LHCN-M2 (cell line): ENCODE data around the gene GNG4. TPM values are rescaled to one million over a fixed set of nuclear protein-coding genes. Genes with fewer than 3 reads are reported as not detected.
"Not testable (repeated sequence)": the region's sequence is repeated elsewhere in the genome, so short reads cannot be mapped to it uniquely, and the experiment has no call there.

ENCODE experiments used
- DNase-seq: peaks from one replicate; pipeline ENCODE4 v3.0.0-alpha.2; 2012; ENCODE audit warnings: low read depth
- total RNA-seq: library from RNA; depleted of rRNA; stranded (reverse); fragments of >200 nt; gene quantifications from 2 replicates; pipeline ENCODE4 v1.2.3, GENCODE V29; 2014

The GNG4 gene
- total RNA-seq, 1 experiment from 2014 or later = 0.11 TPM

DNA sequence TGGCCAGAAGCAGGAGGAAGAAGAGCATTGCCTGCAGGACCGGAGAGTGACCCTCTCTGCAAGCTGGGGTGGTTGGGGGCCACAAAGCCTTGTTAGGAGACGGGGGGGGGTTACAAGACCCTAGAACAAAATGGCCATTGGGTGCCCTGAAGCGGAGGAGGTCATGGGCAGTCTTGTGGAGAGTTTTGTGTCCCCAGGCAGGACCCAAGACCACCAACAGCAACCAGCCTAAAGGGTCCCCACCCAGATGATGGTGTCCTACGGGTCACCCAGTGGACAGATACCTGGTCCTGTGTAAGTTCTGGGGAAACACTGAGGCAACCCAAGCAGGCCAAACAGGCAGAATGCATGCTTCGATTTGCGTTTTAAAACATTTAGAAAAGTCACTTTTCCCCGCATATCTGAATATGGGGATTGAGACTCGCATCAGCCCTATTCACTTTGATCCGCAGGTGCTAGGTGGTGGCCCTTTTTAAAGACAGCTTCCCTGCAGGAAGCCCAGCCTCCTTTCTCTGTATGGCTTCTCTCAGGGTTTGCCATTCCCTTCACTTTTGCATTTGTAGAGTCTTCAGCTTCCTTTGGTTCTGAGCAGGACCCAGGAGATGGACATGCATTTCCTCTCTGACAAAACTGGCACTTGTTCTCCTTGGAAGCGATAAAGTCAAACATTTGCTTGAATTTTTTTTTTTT is 21.1 kb downstream of the GNG4 start:
- no peak for DNase-seq

DNA sequence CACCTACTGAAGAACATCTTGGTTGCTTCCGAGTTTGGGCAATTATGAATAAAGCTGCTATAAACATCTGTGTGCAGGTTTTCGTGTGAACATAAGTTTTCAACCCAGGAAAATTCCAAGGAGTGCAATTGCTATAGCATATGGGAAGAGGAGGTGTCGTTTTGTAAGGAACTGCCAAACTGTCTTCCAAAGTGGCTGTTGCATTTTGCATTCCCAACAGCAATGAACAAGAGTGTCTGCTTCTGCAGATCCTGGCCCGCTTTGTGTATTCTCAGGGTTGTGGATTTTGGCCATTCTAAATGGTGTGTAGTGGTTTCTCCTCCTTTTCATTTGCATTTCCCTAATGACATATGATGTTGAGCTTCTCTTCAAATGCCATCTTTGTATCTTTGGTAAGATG is 23.8 kb downstream of the GNG4 start:
- no peak for DNase-seq

DNA sequence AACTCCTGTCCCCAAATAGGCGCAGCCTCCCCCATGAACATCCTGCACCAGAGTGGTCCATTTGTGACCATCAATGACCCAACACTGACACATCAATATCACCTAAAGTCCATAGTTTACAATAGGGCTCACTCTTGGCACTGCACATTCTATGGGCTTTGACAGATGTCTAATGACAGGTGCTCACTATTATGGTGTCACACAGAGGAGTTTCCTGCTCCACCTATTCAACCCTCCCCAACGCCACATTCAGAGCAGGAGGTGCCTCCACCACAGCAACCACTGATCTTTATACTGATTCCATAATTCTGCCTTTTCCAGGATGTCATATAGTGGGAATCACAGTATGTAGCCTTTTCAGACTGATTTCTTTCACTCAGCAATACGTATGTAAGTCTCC is 24.2 kb downstream of the GNG4 start:
- DNase-seq = peak; percentile 9

DNA sequence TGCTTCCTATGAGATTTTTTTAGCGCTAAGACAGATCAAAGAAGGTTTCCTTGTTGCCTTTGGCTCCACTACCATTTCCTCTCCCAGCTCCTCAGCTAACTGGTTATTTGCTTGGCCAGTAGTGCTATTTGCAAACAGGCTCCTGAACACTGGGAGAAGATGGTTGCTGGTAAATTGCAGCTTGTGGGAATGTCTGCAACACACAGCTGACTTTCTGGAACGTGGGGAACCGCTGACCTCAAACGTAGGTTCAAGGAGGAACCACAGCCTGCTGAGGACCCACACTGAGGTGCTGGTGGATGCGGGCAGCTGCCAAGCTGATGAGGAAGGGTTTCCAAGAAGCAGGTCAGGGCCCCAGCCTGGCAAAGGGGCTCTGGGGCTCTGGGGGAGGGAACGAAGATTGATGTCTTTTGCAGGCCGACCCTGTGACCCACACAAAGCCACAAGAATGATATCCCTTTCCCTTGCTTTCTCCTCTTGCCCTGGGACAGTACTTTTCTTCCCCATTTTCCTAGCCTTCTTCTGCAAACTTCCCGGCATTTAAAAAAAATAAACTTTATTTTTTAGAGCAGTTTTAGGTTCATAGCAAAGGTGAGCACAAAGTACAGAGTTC is 24.8 kb downstream of the GNG4 start:
- peak; percentile 39 for DNase-seq

DNA sequence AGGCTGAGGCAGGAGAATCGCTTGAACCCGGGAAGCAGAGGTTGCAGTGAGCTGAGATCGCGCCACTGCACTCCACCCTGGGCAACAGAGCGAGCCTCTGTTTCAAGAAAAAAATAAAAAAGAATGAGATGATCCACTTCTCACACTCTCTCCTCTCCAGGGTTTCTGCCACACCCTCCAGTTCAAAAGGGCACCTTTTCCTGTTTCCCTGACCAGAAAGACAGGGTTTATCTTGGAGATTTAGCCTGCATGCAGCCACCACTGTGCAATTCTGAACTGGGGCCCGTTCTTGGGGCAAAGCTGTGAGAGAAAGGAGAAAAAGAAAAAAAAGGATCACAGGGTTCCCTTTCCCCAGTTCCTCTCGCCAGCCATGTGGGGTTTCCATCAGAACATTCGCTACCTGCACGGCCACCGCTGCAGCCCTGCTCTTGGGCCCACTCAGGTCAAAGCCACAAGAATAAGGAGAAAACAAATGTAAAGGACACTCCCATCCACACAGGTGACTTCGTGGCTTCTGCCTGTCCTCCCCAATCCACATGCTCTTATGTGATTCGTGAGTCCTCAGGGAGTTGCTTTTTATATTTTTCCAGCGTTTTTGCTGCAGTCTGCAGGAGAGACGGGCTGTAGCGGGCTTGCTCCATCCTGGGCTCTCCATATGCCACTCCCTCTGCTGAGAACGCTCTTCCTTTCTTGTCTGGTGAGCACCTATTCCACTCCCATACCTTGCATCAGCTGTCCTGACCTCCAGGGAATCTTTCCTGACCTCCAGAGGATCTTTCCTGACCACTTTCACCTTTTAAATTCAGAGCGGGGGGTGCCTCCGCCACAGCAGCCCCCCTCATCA is 26.4 kb downstream of the GNG4 start:
- DNase-seq = no peak

DNA sequence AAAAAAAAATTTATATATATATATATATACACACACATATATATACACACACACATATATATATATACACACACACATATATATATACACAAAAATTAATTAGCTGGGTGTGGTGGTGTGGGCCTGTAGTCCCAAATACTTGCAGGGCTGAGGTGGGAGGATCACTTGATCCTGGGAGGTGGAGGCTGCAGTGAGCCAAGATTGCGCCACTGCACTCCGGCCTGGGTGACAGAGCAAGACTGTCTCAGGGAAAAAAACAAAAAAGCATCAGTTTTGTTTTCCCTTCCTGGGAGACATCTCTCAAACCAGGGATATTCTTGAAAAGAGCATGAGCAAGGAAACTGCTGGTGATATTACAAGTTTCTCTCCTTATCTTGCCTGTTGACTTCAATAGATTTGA is 30.4 kb downstream of the GNG4 start:
- DNase-seq = not testable (repeated sequence)

DNA sequence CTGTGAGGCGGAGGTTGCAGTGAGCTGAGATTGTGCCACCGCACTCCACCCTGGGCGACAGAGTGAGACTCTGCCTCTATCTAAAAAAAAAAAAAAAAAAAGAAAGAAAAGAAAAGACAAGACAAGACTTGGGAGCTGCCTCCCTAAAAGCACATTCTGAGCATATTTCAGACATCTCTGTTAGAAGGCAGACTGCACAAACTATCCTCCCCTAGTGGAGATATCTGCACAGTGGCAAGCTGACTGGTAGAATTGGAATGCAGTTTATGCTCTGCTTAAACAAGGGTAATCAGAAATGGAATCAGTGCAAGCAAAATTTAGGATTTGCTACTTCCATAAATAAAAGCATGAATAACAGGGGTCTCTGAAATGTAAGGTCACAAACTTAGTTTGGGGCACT is 31.8 kb downstream of the GNG4 start:
- DNase-seq = peak; percentile 25

DNA sequence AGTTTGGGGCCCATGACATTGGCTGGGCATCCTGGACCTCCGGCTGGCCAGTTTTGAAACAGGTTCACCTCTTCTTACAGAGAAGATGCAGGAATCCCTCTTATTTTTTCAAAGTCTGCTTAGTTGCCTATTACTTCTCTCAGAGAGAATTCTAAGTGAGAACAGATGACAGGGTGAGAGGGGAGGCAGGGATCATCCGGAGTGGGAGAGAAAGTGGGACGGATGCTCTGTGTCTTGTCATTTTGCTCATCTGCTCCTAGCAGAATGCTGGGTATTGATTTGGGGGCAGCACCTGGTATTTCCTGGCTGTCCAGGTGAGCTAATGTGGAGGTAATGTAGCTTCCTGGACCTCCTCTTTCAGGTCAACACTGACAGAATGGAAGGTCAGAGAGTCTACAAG is 32.4 kb downstream of the GNG4 start:
- no peak for DNase-seq

DNA sequence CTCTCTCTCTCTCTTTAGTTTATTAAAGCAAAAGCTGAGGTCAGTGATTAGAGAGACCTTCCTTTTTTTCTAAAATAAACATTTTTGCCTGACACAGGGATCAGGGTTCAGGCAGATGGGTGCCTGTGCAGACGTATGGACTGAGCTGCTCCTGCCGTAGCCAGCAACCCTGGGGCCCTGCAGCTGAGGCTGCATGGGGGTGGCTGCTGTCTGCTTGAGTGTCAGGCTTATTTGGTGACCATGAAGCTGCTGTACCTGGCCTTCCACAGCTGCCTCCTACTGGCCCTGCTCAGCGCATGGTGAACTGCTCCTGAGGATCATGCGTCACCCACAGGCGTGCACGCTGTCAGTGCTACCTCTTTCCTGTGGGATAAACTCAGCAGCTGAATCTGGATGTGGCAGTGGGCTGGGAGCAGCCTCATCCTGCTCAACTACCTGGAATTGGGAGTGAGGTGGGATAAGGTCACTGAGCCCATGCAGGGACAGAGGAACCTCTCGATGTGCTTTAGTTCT is 35.1 kb downstream of the GNG4 start:
- no peak for DNase-seq

DNA sequence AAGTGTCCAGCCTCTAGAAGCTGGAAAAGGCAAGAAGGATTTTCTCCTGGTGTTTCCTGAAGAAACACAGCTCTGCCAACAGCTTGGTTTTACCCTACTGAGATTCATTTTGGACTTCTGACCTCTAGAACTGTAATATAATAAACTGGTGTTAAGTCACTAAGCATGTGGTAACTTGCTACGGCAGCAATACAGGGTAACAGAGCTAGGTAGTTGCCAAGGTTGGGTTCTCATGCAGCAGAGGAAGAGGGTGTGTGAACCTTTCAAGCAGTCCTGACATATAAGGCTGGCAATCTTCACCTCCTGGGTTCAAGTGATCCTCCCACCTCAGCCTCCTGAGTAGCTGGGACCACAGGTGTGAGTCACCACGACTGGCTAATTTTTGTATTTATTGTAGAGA is 36.0 kb downstream of the GNG4 start:
- no peak for DNase-seq

DNA sequence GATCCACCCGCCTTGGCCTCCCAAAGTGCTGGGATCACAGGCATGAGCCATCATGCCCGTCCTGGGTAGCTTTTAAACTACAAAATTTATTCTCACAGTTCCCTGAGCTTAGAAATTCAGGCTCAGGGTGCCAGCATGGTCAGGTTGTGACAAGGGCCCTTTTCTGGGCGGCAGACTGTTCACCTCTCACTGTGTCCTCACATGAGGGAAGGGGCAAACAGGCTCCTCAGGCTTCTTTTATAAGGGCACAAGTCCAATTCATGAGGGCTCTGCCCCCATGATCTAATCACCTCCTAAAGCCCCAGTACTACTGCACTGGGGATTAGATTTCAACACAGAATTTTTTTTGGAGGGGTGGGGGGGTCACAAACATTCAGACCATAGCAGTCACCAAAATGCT is 36.8 kb downstream of the GNG4 start:
- no peak for DNase-seq

DNA sequence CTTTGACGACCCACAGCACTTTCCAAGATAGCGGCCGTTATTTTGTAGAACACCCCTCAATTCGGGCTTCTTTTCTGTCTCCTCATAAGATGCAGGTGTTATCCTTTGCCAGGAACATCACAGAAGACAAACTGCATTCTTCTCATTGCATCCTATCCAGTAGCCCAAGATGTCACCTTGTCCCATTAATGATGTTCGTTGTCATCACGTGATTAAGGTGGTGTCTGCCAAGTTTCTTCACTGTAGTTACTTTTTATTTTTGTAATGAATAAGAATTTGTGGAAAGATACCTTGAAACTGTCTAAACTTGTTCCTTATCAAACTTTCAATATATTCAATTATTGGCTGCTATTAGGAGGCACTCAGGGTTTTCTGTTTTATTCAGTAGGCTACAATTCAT is 39.4 kb downstream of the GNG4 start:
- DNase-seq = no peak

DNA sequence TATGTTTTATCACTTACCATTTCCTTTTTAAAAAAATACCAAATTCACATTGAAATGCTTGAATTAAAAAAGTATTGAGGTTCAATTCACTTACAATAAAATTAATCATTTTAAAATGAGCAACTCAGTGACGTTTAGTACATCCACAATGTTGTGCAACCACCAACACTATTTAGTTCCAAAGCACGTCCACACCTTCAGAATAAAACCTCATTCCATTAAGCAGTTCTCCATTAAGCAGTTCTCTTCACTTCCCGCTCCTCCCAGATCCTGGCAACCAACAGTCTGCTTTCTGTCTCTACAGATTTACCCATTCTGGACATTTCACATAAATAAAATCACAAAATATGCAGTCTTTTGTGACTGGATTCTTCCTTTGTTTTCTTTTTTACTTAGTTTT is 41.3 kb downstream of the GNG4 start:
- DNase-seq = no peak

DNA sequence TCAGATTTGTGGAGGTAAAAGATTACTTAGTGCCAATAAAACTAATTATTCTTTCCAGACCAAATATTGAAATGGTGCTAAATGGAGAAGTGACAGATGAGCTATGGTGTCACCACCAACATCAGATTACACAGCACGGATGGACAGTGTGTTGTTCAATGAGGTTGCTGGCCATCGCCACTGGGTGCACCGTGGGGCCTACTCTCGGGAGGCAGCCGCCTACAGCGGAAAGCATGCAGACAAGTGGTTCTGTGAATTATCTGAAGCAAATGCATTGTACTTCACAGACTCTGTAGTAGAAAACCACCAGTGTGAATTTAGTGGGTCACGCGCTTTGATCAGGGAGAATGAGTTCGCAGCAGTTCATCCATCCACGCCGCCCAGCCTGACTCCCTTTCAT is 42.3 kb downstream of the GNG4 start:
- no peak for DNase-seq

DNA sequence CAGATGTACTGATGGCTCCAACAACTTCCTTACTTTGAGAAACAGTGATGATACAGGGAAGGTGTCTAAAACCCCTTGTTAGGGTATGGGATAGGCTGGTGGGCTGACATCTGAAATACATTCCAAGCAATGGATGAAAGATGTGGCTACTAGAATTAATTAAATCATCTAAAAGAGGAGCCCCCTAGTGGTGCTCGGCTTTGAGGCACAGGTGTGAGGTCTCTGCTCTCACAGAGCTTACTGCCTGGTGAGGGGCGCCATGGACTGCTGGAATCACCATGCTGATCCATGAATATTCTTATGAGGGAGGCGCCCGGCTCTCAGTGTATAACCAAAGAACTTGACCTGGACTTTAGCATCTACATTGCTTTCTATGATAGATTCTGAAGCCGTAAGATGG is 48.5 kb downstream of the GNG4 start:
- DNase-seq = no peak

DNA sequence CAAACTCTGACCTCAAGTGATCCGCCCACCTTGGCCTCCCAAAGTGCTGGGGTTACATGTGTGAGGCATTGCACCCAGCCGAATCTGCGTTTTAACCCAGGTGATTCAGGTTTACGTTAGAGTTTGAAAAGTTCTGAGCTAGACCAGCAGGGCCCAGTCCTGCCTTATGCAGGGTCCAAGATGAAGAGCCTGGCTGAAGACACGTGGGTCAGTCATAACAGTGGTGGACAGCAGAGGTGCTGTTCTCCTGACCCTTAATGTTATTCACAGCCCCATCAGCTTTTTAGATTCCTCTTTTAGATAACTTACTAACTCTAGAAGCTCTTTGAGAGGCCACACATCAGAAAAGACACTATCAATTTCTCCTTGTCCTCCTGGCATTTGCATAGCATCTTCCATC is 50.0 kb downstream of the GNG4 start:
- DNase-seq = no peak

DNA sequence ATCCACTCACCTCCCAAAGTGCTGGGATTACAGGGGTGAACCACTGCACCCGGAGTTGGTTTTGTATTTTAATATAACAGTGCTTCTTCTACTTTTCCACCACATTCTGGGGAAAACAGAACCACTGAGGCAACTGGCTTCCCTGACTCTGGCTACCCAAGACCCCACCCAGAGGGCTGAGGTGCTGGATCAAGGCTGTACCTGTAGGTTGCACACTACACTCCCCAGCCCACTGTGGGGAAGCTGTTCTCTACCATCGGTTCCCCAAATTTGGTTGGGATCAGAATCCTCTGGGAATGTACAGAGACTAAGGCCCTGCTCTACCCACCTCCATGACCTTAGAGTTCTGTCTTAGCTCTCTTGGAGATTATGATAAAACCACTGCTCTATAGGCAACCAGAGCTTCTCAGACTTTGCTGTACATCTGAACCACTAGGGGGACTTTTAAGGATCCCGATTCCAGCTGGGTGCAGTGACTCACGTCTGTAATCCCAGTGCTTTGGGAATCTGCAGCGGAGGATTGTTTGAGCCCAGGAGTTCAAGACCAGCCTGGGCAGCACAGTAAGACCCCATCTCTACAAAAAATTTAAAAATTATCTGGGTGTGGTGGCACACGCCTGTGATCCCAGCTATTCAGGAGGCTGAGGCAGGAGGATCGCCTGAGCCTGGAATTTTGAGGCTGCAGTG is 51.6 kb downstream of the GNG4 start:
- DNase-seq = peak; percentile 61

DNA sequence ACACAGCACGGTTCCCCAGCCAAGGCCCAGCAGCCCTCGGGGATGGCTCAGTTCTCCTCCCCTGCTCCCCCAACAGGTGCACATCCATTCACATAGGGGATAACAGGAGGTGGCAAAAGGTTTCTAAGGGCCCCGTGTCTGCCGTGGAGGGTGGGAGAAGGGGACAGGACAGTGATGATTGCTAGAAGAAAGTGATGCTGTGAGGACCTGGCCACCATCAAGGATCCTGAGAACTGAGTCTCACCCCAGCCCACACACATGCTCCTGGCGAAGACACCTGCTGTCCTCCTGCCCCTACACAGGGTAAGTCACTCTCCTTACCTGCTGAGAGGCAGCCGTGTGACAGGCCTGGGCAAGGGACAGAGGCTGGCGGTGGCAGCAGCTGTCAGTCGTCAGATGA is 54.5 kb downstream of the GNG4 start:
- DNase-seq = no peak

DNA sequence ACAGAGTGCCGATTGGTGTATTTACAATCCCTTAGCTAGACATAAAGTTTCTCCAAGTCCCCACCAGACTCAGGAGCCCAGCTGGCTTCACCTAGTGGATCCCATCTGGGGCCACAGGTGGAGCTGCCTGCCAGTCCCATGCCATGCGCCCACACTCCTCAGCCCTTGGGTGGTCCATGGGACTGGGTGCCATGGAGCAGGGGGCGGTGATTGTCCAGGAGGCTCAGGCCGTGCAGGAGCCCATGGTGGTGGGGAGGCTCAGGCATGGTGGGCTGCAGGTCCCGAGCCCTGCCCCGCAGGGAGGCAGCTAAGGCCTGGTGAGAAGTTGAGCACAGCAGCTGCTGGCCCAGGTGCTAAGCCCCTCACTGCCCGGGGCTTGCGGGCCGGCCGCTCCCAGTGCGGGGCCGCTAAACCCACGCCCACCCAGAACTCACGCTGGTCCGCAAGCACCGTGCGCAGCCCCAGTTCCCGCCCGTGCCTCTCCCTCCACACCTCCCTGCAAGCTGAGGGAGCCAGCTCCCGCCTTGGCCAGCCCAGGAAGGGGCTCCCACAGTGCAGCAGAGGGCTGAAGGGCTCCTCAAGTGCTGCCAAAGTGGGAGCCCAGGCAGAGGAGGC is 55.2 kb downstream of the GNG4 start:
- not testable (repeated sequence) for DNase-seq

DNA sequence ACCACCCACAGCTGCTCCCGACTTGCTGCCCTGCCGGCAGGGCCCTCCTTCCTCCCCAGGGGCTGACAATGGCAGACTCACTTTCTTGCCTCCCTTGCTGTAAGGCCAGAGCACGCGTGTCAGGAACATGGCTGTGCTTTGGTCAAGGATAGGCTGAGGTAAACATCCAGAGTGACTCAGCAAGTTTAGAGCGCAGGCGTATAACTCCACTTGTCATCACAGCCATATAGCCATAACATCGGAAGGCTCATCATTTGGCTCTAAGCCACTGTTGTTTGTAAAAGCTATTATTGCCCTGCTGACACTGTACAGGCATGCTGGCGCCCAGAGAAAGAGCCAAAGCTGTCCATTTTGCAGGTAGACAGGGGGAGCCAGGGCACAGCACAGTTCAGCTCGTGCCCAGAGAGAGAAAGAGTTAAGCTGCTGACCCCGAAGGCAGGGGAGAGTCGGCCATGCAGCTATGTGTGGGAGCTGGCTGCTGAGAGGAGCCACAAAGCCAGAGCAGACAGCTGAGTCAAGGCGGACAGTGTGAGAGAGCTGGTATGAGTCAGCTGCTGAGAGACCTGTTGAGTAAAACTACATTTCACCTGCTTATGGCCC is 60.6 kb downstream of the GNG4 start:
- peak; percentile 35 for DNase-seq

DNA sequence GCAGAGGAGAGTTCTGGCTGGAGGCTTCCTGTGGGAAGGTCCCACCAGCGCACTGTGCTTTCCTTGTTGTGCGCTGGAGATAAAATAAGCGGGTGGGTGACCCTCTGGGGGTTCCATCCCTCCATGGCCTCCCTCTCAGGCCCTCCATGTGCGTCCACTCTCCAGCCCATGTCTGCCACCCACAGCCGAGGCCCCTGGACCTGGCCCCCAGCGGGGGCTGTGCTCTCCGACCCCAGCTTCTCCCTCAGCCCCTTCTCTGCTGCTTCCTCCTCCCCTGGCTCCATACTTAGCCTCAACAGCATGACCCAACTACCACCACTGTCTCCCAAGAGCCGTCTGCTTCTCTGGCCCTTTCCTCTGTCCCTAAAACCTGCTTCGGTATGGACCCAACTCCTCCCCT is 61.4 kb downstream of the GNG4 start:
- DNase-seq = no peak
